ENCODE data around the gene SNAP47. TPM values are rescaled to one million over a fixed set of nuclear protein-coding genes. Genes with fewer than 3 reads are reported as not detected.

SNAP47 gene
- total and polyA plus RNA-seq, 9 of the 15 experiments (the other 6 are each of a cell fraction or from before 2014, with no cell fraction given): 2.5 to 41.3 (median 32.6) TPM

DNA sequence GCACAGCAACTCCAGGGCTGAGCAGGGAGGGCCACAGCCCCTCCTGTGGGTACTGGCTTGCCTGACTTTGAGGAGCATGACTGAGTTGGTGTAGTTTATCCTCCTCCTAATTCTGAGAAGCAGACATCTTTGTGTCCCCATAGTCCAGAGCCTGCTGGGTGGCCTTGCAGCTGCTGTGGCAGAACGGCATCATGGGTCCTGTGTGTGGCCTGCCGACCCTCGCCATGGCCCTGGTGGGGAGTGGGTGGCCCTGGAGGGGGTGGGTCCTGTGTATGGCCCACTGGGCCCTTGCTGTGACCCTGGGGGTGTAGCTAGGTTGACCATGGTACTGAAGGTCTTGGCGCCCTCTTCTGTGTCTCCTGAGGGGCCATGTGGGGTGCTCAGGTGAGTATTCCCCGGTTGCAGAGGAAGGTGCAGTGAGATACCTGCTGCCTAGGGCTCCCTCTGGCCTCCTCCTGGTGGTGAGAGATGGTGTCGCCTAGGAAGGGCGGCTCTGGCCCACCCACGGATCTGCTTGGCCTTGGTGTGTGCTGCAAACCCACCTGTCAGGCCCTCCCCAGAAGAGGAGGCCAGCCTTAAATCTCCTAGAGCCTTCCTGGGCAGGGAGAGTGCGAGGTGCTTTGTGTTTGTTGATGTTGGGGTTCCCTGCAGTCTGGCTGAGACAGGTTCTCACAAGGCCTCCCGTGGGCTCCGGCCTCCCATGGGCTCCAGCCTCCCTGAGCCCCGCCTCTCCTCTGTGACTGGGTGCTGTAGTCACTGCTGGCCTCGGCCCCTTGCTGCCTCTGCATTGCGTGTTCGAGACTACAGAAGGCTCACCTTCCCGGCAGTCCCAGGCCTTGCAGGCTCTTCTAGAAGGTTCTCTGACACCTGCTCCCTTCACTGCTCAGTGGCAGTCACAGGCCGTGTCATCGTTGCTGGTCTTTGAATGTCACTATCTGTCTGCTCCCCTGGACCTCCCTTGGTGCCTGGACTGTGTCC lies 7.8 kb downstream of the SNAP47 start:
- TF ChIP-seq, protein P1, sequence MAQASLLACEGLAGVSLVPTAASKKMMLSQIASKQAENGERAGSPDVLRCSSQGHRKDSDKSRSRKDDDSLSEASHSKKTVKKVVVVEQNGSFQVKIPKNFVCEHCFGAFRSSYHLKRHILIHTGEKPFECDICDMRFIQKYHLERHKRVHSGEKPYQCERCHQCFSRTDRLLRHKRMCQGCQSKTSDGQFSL (CRISPR knock-in tag; IDR thresholded peaks at IDR 0.05): no peak
- TF ChIP-seq, protein P1 (tag; IDR thresholded peaks at IDR 0.05): no peak
- TF ChIP-seq ZNF282 (CRISPR knock-in tag; IDR thresholded peaks at IDR 0.05): no peak
- TF ChIP-seq EGR1 (conservative IDR thresholded peaks at IDR 0.05): 0 out of 2 replicates have a peak, but pooled peaks have one; percentile 23
- TF ChIP-seq, protein P2, sequence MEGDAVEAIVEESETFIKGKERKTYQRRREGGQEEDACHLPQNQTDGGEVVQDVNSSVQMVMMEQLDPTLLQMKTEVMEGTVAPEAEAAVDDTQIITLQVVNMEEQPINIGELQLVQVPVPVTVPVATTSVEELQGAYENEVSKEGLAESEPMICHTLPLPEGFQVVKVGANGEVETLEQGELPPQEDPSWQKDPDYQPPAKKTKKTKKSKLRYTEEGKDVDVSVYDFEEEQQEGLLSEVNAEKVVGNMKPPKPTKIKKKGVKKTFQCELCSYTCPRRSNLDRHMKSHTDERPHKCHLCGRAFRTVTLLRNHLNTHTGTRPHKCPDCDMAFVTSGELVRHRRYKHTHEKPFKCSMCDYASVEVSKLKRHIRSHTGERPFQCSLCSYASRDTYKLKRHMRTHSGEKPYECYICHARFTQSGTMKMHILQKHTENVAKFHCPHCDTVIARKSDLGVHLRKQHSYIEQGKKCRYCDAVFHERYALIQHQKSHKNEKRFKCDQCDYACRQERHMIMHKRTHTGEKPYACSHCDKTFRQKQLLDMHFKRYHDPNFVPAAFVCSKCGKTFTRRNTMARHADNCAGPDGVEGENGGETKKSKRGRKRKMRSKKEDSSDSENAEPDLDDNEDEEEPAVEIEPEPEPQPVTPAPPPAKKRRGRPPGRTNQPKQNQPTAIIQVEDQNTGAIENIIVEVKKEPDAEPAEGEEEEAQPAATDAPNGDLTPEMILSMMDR (IDR thresholded peaks at IDR 0.05 in 2 of 3, conservative IDR thresholded peaks at IDR 0.05 in 1 of 3; ENCODE audit: insufficient read depth in 2 of 3, low read depth in 1 of 3, low read length in 3 of 3): 0 out of 6 replicates have a peak, but pooled peaks of 1 of the 3 experiments have one; percentile 17
- in situ Hi-C loops (cut with MboI): no loop called here
- BruUV-seq (replicated peaks): no TSS peak
- FAIRE-seq: no peak
- peaks cover 19% of the 10 kb centered on the region for H4K20me1 ChIP-seq (replicated peaks; ENCODE audit: control insufficient read depth, insufficient read depth, low read length)
- WGBS (ENCODE audit: insufficient coverage, low coverage, missing lambda C conversion rate): 89% methylated on average over 17 of the region's 18 CpGs
- no peak overlapping the region for H2AFZ ChIP-seq (ENCODE audit: low read depth, low read length)
- peak; percentile 69 for ATAC-seq
- POLR2A ChIA-PET: interaction anchor here (0.6 to 0.7 kb wide), 4 partner anchors 8 to 212 kb away, joined by 3 read pairs; partner anchors contain the start of gene JMJD4
- no peaks in the 10 kb centered on the region for H3K27me3 ChIP-seq (ENCODE audit: control insufficient read depth in 2 of 2, insufficient read depth in 2 of 2, low read length in 2 of 2)
- H3K9me3 ChIP-seq (replicated peaks; ENCODE audit: control insufficient read depth, insufficient read depth, low read depth, low read length): no peaks in the 10 kb centered on the region
- CTCF ChIA-PET (ENCODE audit: low intra/inter-chr PET ratio): no interaction called here
- H3K79me2 ChIP-seq (ENCODE audit: control insufficient read depth, insufficient read depth, low read length): peaks cover 72% of the 10 kb centered on the region
- H3K36me3 ChIP-seq (ENCODE audit: control insufficient read depth, insufficient read depth, low read length): peaks cover 10% of the 10 kb centered on the region
- DNase-seq (ENCODE audit: extremely low read depth in 1 of 4, low spot score in 3 of 4): no peak
- peaks cover 11% of the 10 kb centered on the region for H3K9me1 ChIP-seq (ENCODE audit: control insufficient read depth, insufficient read depth, low read length)
- H3K4me3 ChIP-seq: no peak overlapping the region
- no peak overlapping the region for H3K27ac ChIP-seq (ENCODE audit: extremely low read depth, low read depth, low read length)
- peak overlapping the region in 1 of 2 experiments; percentile 76; a peak in 1 of 4 replicates for H3K9ac ChIP-seq (ENCODE audit: insufficient read depth in 1 of 2, low read depth in 2 of 2, low read length in 2 of 2)
- H3K4me1 ChIP-seq (replicated peaks in 1 of 2; ENCODE audit: control insufficient read depth in 2 of 2, insufficient read depth in 2 of 2, low read length in 2 of 2): peaks cover 6 to 23% of the 10 kb centered on the region in 2 experiments
- no peak overlapping the region for H3K4me2 ChIP-seq (ENCODE audit: insufficient read depth, low read length)
- intact Hi-C loops (cut with micrococcal nuclease): no loop called here
